Left lung (tissue), 10 donors: ENCODE results near the gene OTOP3. TPM values are rescaled to one million over a fixed set of nuclear protein-coding genes. Genes with fewer than 3 reads are reported as not detected.

ENCODE experiments used
- ATAC-seq: fragments of 200-7000 bp; cut with Tn5 transposase; one replicate; pipeline ENCODE4 v1.9.1; 2020; ENCODE audit warnings: moderate library complexity
- DNase-seq, 4 donors: peaks; one replicate each; pipeline ENCODE4 v3.0.0-alpha.2; 2013 to 2020
- H3K27ac ChIP-seq, 2 donors: fragments of 200-600 bp; sonication (generic) in 1 of 2; one replicate each; pipeline versions ENCODE4 v1.5.0 to v1.8.0; 2020 to 2021
- H3K27me3 ChIP-seq, 2 donors: fragments of 200-600 bp; sonication (generic) in 1 of 2; one replicate each; pipeline versions ENCODE4 v1.5.0 to v1.8.0; 2020 to 2021
- H3K36me3 ChIP-seq, 2 donors: fragments of 200-600 bp; sonication (generic) in 1 of 2; one replicate each; pipeline versions ENCODE4 v1.5.0 to v1.8.0; 2020 to 2021
- H3K4me1 ChIP-seq, 2 donors: fragments of 200-600 bp; one replicate each; pipeline ENCODE4 v1.8.0; 2021
- H3K4me3 ChIP-seq, 2 donors: fragments of 200-600 bp; sonication (generic) in 1 of 2; one replicate each; pipeline versions ENCODE4 v1.5.0 to v1.8.0; 2020 to 2021; ENCODE audit warnings: mild to moderate bottlenecking in 1 of 2
- H3K9me3 ChIP-seq, 2 donors: fragments of 200-600 bp; sonication (generic) in 1 of 2; one replicate each; pipeline versions ENCODE4 v1.5.0 to v1.8.0; 2020 to 2021
- intact Hi-C, 2 donors: fragments of 100-400 bp; cut with DNase I; formaldehyde crosslinking; loops; one replicate each; pipeline versions ENCODE4 v1.11.2 to v1.14.2; 2022
- polyA plus RNA-seq, 6 donors: library from polyadenylated mRNA; unstranded; fragments of 120-200 nt; gene quantifications; one replicate each; pipeline ENCODE4 v1.2.1, GENCODE V29; 2013; ENCODE audit not compliant: insufficient read length in 6 of 6
- total RNA-seq, 2 donors: library from RNA; stranded (reverse); fragmentation: NEBNext Ultra II Directional; extraction: Animal tissue kit (Norgen Biotek cat#: 25700); gene quantifications; one replicate each; pipeline ENCODE4 v1.2.1, GENCODE V29; 2021
- TF ChIP-seq, protein P1 (sequence below), 2 donors: fragments of 200-600 bp; sonication (generic) in 1 of 2; IDR thresholded peaks; one replicate each; pipeline versions ENCODE4 v1.5.0 to v1.8.0; 2021; ENCODE audit warnings: antibody characterized with exemption in 2 of 2
- donor health status: DM: no; HTN: yes; CAD: no.
- donor health status: DM: no; HTN: no; CAD: no.

OTOP3 gene
- total and polyA plus RNA-seq, 8 donors: not detected

DNA sequence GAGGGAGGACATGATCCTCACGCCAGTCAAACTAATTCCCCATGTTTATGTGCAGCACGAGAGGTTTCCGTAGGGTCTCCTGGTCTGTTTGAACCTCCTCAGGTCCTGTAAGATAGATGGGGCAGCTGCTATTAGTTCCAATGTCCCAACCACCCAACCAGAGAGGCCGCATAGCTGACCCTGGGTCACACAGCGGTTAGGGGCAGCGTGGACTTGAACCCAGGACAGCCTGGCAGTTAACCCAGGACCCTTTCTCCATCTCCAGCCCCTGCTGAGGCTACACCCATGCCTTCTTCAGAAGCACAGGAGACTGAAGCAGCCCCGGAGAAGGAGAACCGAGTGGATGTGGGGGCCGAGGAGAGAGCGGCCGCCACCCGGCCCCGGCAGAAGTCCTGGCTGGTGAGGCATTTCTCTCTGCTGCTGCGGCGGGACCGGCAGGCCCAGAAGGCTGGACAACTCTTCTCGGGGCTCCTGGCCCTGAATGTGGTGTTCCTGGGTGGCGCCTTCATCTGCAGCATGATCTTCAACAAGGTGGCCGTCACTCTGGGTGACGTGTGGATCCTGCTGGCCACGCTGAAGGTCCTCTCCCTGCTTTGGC lies 5.5 kb downstream of the OTOP3 start:
- TF ChIP-seq, protein P1, sequence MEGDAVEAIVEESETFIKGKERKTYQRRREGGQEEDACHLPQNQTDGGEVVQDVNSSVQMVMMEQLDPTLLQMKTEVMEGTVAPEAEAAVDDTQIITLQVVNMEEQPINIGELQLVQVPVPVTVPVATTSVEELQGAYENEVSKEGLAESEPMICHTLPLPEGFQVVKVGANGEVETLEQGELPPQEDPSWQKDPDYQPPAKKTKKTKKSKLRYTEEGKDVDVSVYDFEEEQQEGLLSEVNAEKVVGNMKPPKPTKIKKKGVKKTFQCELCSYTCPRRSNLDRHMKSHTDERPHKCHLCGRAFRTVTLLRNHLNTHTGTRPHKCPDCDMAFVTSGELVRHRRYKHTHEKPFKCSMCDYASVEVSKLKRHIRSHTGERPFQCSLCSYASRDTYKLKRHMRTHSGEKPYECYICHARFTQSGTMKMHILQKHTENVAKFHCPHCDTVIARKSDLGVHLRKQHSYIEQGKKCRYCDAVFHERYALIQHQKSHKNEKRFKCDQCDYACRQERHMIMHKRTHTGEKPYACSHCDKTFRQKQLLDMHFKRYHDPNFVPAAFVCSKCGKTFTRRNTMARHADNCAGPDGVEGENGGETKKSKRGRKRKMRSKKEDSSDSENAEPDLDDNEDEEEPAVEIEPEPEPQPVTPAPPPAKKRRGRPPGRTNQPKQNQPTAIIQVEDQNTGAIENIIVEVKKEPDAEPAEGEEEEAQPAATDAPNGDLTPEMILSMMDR (IDR thresholded peaks at IDR 0.05): no peak
- Histone ChIP-seq H3K9me3 (no peaks in the 10 kb centered on the region), H3K27me3 (peaks cover 26 to 82% of the 10 kb centered on the region in 2 donors), H3K4me3 (no peak overlapping the region), H3K36me3 (no peaks in the 10 kb centered on the region), H3K4me1 (no peaks in the 10 kb centered on the region), H3K27ac (no peak overlapping the region)
- intact Hi-C loops: no loop called here
- DNase-seq (no peak), ATAC-seq (no peak)

- DNase-seq (no peak), ATAC-seq (no peak)
- H3K36me3 ChIP-seq: no peaks in the 10 kb centered on the region
- TF ChIP-seq, protein P1 (IDR thresholded peaks at IDR 0.05): no peak
- no peak overlapping the region for H3K4me3 ChIP-seq
- H3K27ac ChIP-seq: no peak overlapping the region
- no peaks in the 10 kb centered on the region for H3K4me1 ChIP-seq
- H3K27me3 ChIP-seq: peaks cover 2 to 63% of the 10 kb centered on the region in 2 donors
- intact Hi-C loops: no loop called here
- no peaks in the 10 kb centered on the region for H3K9me3 ChIP-seq
Observed at GRCh38 chr17:74943808-74944522, 8.3 kb downstream of the OTOP3 start.

DNA sequence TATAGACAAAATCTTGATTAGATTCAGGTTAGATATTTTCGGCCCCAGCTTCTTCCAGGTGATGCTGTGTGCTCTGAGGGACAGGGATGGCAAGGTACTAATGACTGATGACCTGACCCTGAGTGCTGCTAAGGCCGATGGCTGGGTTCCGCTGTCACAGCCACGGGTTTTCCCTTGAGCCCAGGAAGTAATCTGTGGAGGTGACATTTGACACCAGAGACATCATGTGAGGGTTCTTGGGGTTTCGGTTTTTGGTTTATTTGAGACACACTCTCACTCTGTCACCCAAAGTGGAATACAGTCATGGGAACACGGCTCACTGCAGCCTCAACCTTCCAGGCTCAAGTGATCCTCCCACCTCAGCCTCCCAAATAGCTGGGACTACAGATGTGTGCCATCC lies 9.8 kb downstream of the OTOP3 start:
- Histone ChIP-seq H3K36me3 (no peaks in the 10 kb centered on the region), H3K4me1 (no peaks in the 10 kb centered on the region), H3K4me3 (no peak overlapping the region), H3K27ac (no peak overlapping the region), H3K27me3 (peaks cover 0 to 67% of the 10 kb centered on the region in 2 donors), H3K9me3 (no peaks in the 10 kb centered on the region)
- intact Hi-C loops: no loop called here
- TF ChIP-seq, protein P1 (IDR thresholded peaks at IDR 0.05): no peak
- DNase-seq (no peak), ATAC-seq (no peak)

GRCh38 chr17:74946641-74947040 lies 10.9 kb downstream of the OTOP3 start:
- no peak for DNase-seq
- Histone ChIP-seq H3K36me3 (peaks cover 0 to 8% of the 10 kb centered on the region in 2 donors), H3K4me1 (no peaks in the 10 kb centered on the region), H3K27me3 (peaks cover 0 to 59% of the 10 kb centered on the region in 2 donors), H3K4me3 (no peak overlapping the region), H3K9me3 (no peaks in the 10 kb centered on the region), H3K27ac (no peak overlapping the region)
- intact Hi-C loops: no loop called here
- ATAC-seq: no peak
- TF ChIP-seq, protein P1 (IDR thresholded peaks at IDR 0.05): no peak

DNA sequence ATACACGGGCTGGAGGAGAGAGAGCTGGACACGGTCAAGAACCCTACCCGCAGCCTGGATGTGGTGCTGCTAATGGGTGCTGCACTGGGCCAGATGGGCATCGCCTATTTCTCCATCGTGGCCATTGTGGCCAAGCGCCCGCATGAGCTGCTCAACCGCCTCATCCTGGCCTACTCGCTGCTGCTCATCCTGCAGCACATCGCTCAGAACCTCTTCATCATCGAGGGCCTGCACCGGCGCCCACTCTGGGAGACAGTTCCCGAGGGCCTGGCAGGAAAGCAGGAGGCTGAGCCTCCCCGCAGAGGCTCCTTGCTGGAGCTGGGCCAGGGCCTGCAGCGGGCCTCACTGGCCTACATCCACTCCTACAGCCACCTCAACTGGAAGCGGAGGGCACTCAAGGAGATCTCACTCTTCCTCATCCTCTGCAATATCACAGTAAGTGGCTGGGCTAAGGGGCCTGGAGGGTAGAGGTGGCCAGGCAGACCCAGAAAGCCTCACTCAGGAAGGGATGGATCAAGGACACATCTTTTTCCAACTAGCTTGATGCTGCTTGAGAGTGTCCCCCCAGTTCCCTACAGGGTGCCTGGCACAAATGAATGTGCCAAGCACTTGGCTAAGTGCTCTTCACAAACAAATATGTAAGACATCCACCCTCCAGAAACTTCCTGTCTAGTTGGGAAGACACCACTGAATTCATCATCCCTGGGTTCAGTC lies 11.5 kb downstream of the OTOP3 start:
- Histone ChIP-seq H3K27ac (no peak overlapping the region), H3K9me3 (no peaks in the 10 kb centered on the region), H3K4me3 (no peak overlapping the region), H3K36me3 (peaks cover 0 to 11% of the 10 kb centered on the region in 2 donors), H3K27me3 (peaks cover 0 to 54% of the 10 kb centered on the region in 2 donors), H3K4me1 (no peaks in the 10 kb centered on the region)
- intact Hi-C loops: no loop called here
- no peak for ATAC-seq
- TF ChIP-seq, protein P1 (IDR thresholded peaks at IDR 0.05): no peak
- no peak for DNase-seq
